ENCODE measurements around the gene ARVCF. TPM values are rescaled to one million over a fixed set of nuclear protein-coding genes. Genes with fewer than 3 reads are reported as not detected.

The ARVCF gene
- total RNA-seq, 1 experiment from 2014 or later, result 8.2 TPM

- TF ChIP-seq POLR2AphosphoS5 (IDR thresholded peaks at IDR 0.05; ENCODE audit: low read depth, low read length) (no peak), TCF7L2 (IDR thresholded peaks at IDR 0.05; ENCODE audit: low read depth, low read length) (no peak), CTCF (IDR thresholded peaks at IDR 0.05) (no peak), REST (IDR thresholded peaks at IDR 0.05; ENCODE audit: insufficient read depth in 1 of 2, low read depth in 2 of 2, low read length in 1 of 2) (no peak), SIN3A (IDR thresholded peaks at IDR 0.05; ENCODE audit: borderline replicate concordance, insufficient read depth, low read depth, low read length) (no peak)
- H3K4me1 ChIP-seq (ENCODE audit: control insufficient read depth, insufficient read depth, low read length), result no peaks in the 10 kb centered on the region
- in situ Hi-C loops (cut with HindIII; ENCODE audit: low pct_unique_long_range_greater_than_20kb, low sequenced_read_pairs), result no loop called here
- ChIA-PET CTCF (no interaction called here), POLR2A (no interaction called here)
- no peaks in the 10 kb centered on the region for H3K9me3 ChIP-seq (ENCODE audit: control insufficient read depth, insufficient read depth, low read depth, low read length)
- no peak overlapping the region for H3K4me3 ChIP-seq (ENCODE audit: low read depth in 2 of 2, low read length in 2 of 2)
- H3K27me3 ChIP-seq (ENCODE audit: control insufficient read depth, insufficient read depth, low read length), result no peaks in the 10 kb centered on the region
- no TSS peak for BruUV-seq (replicated peaks)
- intact Hi-C loops (cut with micrococcal nuclease; ENCODE audit: unreplicated experiment), result loop anchor here (5.0 kb wide), 1 partner anchor 39 kb away; no protein-coding TSS in a partner anchor
- ATAC-seq (no peak), DNase-seq (ENCODE audit: low read depth, low spot score) (no peak)
- no peak overlapping the region for H3K27ac ChIP-seq (ENCODE audit: low read length)
- H3K36me3 ChIP-seq (ENCODE audit: control insufficient read depth, insufficient read depth, low read length), result no peaks in the 10 kb centered on the region; the same call in 1 of the 2 replicates
These were observed 5.3 kb downstream of the ARVCF start for GRCh38 chr22:20011123-20011992.

- in situ Hi-C loops (cut with HindIII; ENCODE audit: low pct_unique_long_range_greater_than_20kb, low sequenced_read_pairs), result no loop called here
- TF ChIP-seq SIN3A (IDR thresholded peaks at IDR 0.05; ENCODE audit: borderline replicate concordance, insufficient read depth, low read depth, low read length) (no peak), CTCF (IDR thresholded peaks at IDR 0.05) (no peak), POLR2AphosphoS5 (IDR thresholded peaks at IDR 0.05; ENCODE audit: low read depth, low read length) (no peak), TCF7L2 (IDR thresholded peaks at IDR 0.05; ENCODE audit: low read depth, low read length) (no peak), REST (IDR thresholded peaks at IDR 0.05; ENCODE audit: insufficient read depth in 1 of 2, low read depth in 2 of 2, low read length in 1 of 2) (no peak)
- no peaks in the 10 kb centered on the region for H3K4me1 ChIP-seq (ENCODE audit: control insufficient read depth, insufficient read depth, low read length)
- intact Hi-C loops (cut with micrococcal nuclease; ENCODE audit: unreplicated experiment), result loop anchor here (5.0 kb wide), 1 partner anchor 38 kb away; no protein-coding TSS in a partner anchor
- no peak for DNase-seq (ENCODE audit: low read depth, low spot score)
- H3K36me3 ChIP-seq (ENCODE audit: control insufficient read depth, insufficient read depth, low read length), result no peaks in the 10 kb centered on the region
- BruUV-seq (replicated peaks), result no TSS peak
- no peaks in the 10 kb centered on the region for H3K27me3 ChIP-seq (ENCODE audit: control insufficient read depth, insufficient read depth, low read length)
- POLR2A ChIA-PET, result no interaction called here
- no peak overlapping the region for H3K4me3 ChIP-seq (ENCODE audit: low read depth in 2 of 2, low read length in 2 of 2)
- no peaks in the 10 kb centered on the region for H3K9me3 ChIP-seq (ENCODE audit: control insufficient read depth, insufficient read depth, low read depth, low read length)
- CTCF ChIA-PET, result no interaction called here
- H3K27ac ChIP-seq (ENCODE audit: low read length), result no peak overlapping the region
- no peak for ATAC-seq
These were observed 6.1 kb downstream of the ARVCF start for GRCh38 chr22:20010307-20011122.

Measured in Panc1 (cell line).